ENCODE data around the gene GOLGA6L2. TPM values are rescaled to one million over a fixed set of nuclear protein-coding genes. Genes with fewer than 3 reads are reported as not detected.

Gene GOLGA6L2
- 0.12 and 0.16 TPM in 2 replicates for total RNA-seq
- long read RNA-seq: 0 reads

- H3K27ac Mint-ChIP-seq: no peak within 1 kb of the TSS
- no peak for DNase-seq (ENCODE audit: low spot score, unreplicated experiment)
- H3K4me3 Mint-ChIP-seq (ENCODE audit: low read depth): no peak within 1 kb of the TSS
- H3K4me1 Mint-ChIP-seq (ENCODE audit: low read depth): no peaks in the 10 kb centered on the region
- peaks cover 8% of the 10 kb centered on the region for H3K9me3 Mint-ChIP-seq (ENCODE audit: low read depth)
- H3K36me3 Mint-ChIP-seq (ENCODE audit: insufficient read depth): no peaks in the 10 kb centered on the region
- no peak for TF ChIP-seq CTCF (IDR thresholded peaks at IDR 0.05; ENCODE audit: unreplicated experiment)
- H3K27me3 Mint-ChIP-seq: peaks cover 4% of the 10 kb centered on the region
Observed at GRCh38 chr15:23447107-23447500, at the start of gene GOLGA6L2. GOLGA6L2 (minus strand) TSS chr15:23447243; CDS start chr15:23447181, 62 bp downstream.

GRCh38 chr15:23484870-23485269, 37.8 kb upstream of the GOLGA6L2 start:
- DNase-seq (ENCODE audit: low spot score, unreplicated experiment): no peak

GRCh38 chr15:23483821-23484299, 36.8 kb upstream of the GOLGA6L2 start:
- Mint-ChIP-seq H3K4me3 (ENCODE audit: low read depth) (no peak overlapping the region), H3K9me3 (ENCODE audit: low read depth) (peaks cover 8% of the 10 kb centered on the region), H3K4me1 (ENCODE audit: low read depth) (peaks cover 10% of the 10 kb centered on the region), H3K27me3 (no peaks in the 10 kb centered on the region), H3K36me3 (ENCODE audit: insufficient read depth) (no peaks in the 10 kb centered on the region), H3K27ac (peak overlapping the region; percentile 29)
- no peak for DNase-seq (ENCODE audit: low spot score, unreplicated experiment)
- TF ChIP-seq CTCF (IDR thresholded peaks at IDR 0.05; ENCODE audit: unreplicated experiment): no peak

More at GRCh38 chr15:23484870-23485269, 37.8 kb upstream of the GOLGA6L2 start:
- Mint-ChIP-seq H3K4me3 (ENCODE audit: low read depth) (no peak overlapping the region), H3K36me3 (ENCODE audit: insufficient read depth) (peaks cover 2% of the 10 kb centered on the region), H3K9me3 (ENCODE audit: low read depth) (peaks cover 12% of the 10 kb centered on the region), H3K4me1 (ENCODE audit: low read depth) (peaks cover 10% of the 10 kb centered on the region), H3K27ac (no peak overlapping the region), H3K27me3 (no peaks in the 10 kb centered on the region)
- no peak for TF ChIP-seq CTCF (IDR thresholded peaks at IDR 0.05; ENCODE audit: unreplicated experiment)

- H3K27me3 Mint-ChIP-seq: no peaks in the 10 kb centered on the region
- H3K27ac Mint-ChIP-seq: no peak overlapping the region
- no peaks in the 10 kb centered on the region for H3K36me3 Mint-ChIP-seq (ENCODE audit: insufficient read depth)
- peaks cover 12% of the 10 kb centered on the region for H3K9me3 Mint-ChIP-seq (ENCODE audit: low read depth)
- no peak for TF ChIP-seq CTCF (IDR thresholded peaks at IDR 0.05; ENCODE audit: unreplicated experiment)
- peaks cover 10% of the 10 kb centered on the region for H3K4me1 Mint-ChIP-seq (ENCODE audit: low read depth)
- H3K4me3 Mint-ChIP-seq (ENCODE audit: low read depth): no peak overlapping the region
- no peak for DNase-seq (ENCODE audit: low spot score, unreplicated experiment)
Observed at GRCh38 chr15:23482764-23483489, 35.9 kb upstream of the GOLGA6L2 start.

- H3K36me3 Mint-ChIP-seq (ENCODE audit: insufficient read depth): no peaks in the 10 kb centered on the region
- peaks cover 10% of the 10 kb centered on the region for H3K4me1 Mint-ChIP-seq (ENCODE audit: low read depth)
- no peak overlapping the region for H3K27ac Mint-ChIP-seq
- H3K27me3 Mint-ChIP-seq: no peaks in the 10 kb centered on the region
- no peak for DNase-seq (ENCODE audit: low spot score, unreplicated experiment)
- peaks cover 9% of the 10 kb centered on the region for H3K9me3 Mint-ChIP-seq (ENCODE audit: low read depth)
- TF ChIP-seq CTCF (IDR thresholded peaks at IDR 0.05; ENCODE audit: unreplicated experiment): no peak
- H3K4me3 Mint-ChIP-seq (ENCODE audit: low read depth): no peak overlapping the region
Observed at GRCh38 chr15:23482228-23482627, 35.2 kb upstream of the GOLGA6L2 start.
